ENCODE results near the gene BCLAF1. TPM values are rescaled to one million over a fixed set of nuclear protein-coding genes. Genes with fewer than 3 reads are reported as not detected.
A peak's percentile ranks its signal among the peaks of the same experiment; 100 is the strongest.

The BCLAF1 gene
- total and polyA plus RNA-seq, 9 of the 15 experiments (the other 6 are each of a cell fraction or from before 2014, with no cell fraction given) = 65.4 to 286 (median 165) TPM

DNA sequence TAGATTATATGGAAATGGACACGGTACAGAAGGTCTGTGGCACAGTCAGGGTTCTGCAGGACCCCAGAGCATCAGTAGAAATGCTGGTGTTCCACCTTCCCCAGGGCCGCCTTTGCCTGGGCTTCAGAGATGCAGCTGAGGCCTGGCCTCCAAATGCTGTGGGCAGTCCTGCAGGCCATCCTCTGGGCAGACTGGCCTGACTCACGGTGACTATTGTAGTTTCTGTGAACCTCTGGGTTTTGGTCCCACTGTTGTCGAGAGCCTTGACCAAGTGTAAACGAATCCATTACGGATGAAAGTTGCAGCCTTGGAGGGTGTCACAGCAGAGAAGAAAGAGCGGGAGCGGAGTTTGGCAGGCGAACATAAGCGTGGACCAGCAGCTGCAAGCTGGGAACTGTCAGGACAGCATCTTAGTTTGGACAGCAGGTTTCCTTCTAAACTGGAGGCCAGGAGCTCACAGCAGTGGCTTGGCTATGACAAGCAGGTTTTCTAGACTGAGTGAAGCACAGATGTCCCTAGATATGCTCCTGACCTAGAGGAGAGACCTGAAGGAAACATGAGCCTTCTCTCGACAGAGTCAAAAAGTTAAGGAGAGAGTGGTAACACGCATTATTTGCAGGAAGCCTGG lies 46.2 kb upstream of the BCLAF1 start:
- H3K9me1 ChIP-seq (ENCODE audit: control insufficient read depth, insufficient read depth, low read length) = no peaks in the 10 kb centered on the region
- 27% methylated on average over 12 of the region's 12 CpGs for WGBS (ENCODE audit: insufficient coverage, low coverage, missing lambda C conversion rate)
- H2AFZ ChIP-seq (ENCODE audit: low read depth, low read length) = peak overlapping the region; percentile 58
- no peaks in the 10 kb centered on the region for H4K20me1 ChIP-seq (replicated peaks; ENCODE audit: control insufficient read depth, insufficient read depth, low read length)
- intact Hi-C loops (cut with micrococcal nuclease) (no loop called here), in situ Hi-C loops (cut with MboI) (loop anchor here (25.0 kb wide), 1 partner anchor 201 kb away; no protein-coding TSS in a partner anchor)
- peak in 2 of 4 experiments; percentile 50 to 68 for DNase-seq (ENCODE audit: extremely low read depth in 1 of 4, low spot score in 3 of 4)
- H3K4me1 ChIP-seq (replicated peaks in 1 of 2; ENCODE audit: control insufficient read depth in 2 of 2, insufficient read depth in 2 of 2, low read length in 2 of 2) = peaks cover 11 to 21% of the 10 kb centered on the region in 2 experiments; a peak in 4 of 5 replicates
- no peaks in the 10 kb centered on the region for H3K79me2 ChIP-seq (ENCODE audit: control insufficient read depth, insufficient read depth, low read length)
- H3K4me3 ChIP-seq = no peak overlapping the region
- peak; percentile 58 for ATAC-seq
- BruUV-seq (replicated peaks) = no TSS peak
- H3K4me2 ChIP-seq (ENCODE audit: insufficient read depth, low read length) = peak overlapping the region; percentile 57
- no peaks in the 10 kb centered on the region for H3K9me3 ChIP-seq (replicated peaks; ENCODE audit: control insufficient read depth, insufficient read depth, low read depth, low read length)
- H3K27ac ChIP-seq (ENCODE audit: extremely low read depth, low read depth, low read length) = no peak overlapping the region; the same call in 2 of the 3 replicates
- peak; percentile 54 for FAIRE-seq
- H3K27me3 ChIP-seq (ENCODE audit: control insufficient read depth in 2 of 2, insufficient read depth in 2 of 2, low read length in 2 of 2) = peaks cover 3 to 23% of the 10 kb centered on the region in 2 experiments
- ChIA-PET CTCF (ENCODE audit: low intra/inter-chr PET ratio) (no interaction called here), POLR2A (interaction anchor here (0.8 to 2.2 kb wide), 5 partner anchors 12 to 334 kb away, joined by 3 to 9 read pairs (median 5); partner anchors contain the start of gene BCLAF1)
- H3K36me3 ChIP-seq (ENCODE audit: control insufficient read depth, insufficient read depth, low read length) = no peaks in the 10 kb centered on the region
- H3K9ac ChIP-seq (ENCODE audit: insufficient read depth in 1 of 2, low read depth in 2 of 2, low read length in 2 of 2) = peak overlapping the region in 1 of 2 experiments; percentile 3; a peak in 1 of 4 replicates
- TF ChIP-seq CBFA2T3 (IDR thresholded peaks at IDR 0.05) (peak; percentile 21; the same call in 1 of the 2 replicates), ATF1 (CRISPR knock-in tag; IDR thresholded peaks at IDR 0.05) (no peak), ATF1 (tag; IDR thresholded peaks at IDR 0.05) (0 out of 2 replicates have a peak, but pooled peaks have one; percentile 11), TCF3 (CRISPR knock-in tag; IDR thresholded peaks at IDR 0.05) (peak; percentile 52), ZNF316 (IDR thresholded peaks at IDR 0.05) (peak; percentile 15; the same call in 1 of the 2 replicates), ZNF121 (CRISPR knock-in tag; conservative IDR thresholded peaks at IDR 0.05) (no peak), PYGO2 (tag; IDR thresholded peaks at IDR 0.05) (0 out of 2 replicates have a peak, but pooled peaks have one; percentile 45), C11orf30 (IDR thresholded peaks at IDR 0.05; ENCODE audit: low read depth) (peak; percentile 46), MAFG (tag; conservative IDR thresholded peaks at IDR 0.05) (peak; percentile 57), DPF2 (IDR thresholded peaks at IDR 0.05) (peak; percentile 38; the same call in 1 of the 2 replicates), MEIS2 (IDR thresholded peaks at IDR 0.05; ENCODE audit: partially characterized antibody) (peak; percentile 24)
- TF ChIP-seq, protein P1, sequence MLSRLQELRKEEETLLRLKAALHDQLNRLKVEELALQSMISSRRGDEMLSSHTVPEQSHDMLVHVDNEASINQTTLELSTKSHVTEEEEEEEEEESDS (CRISPR knock-in tag; IDR thresholded peaks at IDR 0.05) = no peak
- TF ChIP-seq, protein P2, sequence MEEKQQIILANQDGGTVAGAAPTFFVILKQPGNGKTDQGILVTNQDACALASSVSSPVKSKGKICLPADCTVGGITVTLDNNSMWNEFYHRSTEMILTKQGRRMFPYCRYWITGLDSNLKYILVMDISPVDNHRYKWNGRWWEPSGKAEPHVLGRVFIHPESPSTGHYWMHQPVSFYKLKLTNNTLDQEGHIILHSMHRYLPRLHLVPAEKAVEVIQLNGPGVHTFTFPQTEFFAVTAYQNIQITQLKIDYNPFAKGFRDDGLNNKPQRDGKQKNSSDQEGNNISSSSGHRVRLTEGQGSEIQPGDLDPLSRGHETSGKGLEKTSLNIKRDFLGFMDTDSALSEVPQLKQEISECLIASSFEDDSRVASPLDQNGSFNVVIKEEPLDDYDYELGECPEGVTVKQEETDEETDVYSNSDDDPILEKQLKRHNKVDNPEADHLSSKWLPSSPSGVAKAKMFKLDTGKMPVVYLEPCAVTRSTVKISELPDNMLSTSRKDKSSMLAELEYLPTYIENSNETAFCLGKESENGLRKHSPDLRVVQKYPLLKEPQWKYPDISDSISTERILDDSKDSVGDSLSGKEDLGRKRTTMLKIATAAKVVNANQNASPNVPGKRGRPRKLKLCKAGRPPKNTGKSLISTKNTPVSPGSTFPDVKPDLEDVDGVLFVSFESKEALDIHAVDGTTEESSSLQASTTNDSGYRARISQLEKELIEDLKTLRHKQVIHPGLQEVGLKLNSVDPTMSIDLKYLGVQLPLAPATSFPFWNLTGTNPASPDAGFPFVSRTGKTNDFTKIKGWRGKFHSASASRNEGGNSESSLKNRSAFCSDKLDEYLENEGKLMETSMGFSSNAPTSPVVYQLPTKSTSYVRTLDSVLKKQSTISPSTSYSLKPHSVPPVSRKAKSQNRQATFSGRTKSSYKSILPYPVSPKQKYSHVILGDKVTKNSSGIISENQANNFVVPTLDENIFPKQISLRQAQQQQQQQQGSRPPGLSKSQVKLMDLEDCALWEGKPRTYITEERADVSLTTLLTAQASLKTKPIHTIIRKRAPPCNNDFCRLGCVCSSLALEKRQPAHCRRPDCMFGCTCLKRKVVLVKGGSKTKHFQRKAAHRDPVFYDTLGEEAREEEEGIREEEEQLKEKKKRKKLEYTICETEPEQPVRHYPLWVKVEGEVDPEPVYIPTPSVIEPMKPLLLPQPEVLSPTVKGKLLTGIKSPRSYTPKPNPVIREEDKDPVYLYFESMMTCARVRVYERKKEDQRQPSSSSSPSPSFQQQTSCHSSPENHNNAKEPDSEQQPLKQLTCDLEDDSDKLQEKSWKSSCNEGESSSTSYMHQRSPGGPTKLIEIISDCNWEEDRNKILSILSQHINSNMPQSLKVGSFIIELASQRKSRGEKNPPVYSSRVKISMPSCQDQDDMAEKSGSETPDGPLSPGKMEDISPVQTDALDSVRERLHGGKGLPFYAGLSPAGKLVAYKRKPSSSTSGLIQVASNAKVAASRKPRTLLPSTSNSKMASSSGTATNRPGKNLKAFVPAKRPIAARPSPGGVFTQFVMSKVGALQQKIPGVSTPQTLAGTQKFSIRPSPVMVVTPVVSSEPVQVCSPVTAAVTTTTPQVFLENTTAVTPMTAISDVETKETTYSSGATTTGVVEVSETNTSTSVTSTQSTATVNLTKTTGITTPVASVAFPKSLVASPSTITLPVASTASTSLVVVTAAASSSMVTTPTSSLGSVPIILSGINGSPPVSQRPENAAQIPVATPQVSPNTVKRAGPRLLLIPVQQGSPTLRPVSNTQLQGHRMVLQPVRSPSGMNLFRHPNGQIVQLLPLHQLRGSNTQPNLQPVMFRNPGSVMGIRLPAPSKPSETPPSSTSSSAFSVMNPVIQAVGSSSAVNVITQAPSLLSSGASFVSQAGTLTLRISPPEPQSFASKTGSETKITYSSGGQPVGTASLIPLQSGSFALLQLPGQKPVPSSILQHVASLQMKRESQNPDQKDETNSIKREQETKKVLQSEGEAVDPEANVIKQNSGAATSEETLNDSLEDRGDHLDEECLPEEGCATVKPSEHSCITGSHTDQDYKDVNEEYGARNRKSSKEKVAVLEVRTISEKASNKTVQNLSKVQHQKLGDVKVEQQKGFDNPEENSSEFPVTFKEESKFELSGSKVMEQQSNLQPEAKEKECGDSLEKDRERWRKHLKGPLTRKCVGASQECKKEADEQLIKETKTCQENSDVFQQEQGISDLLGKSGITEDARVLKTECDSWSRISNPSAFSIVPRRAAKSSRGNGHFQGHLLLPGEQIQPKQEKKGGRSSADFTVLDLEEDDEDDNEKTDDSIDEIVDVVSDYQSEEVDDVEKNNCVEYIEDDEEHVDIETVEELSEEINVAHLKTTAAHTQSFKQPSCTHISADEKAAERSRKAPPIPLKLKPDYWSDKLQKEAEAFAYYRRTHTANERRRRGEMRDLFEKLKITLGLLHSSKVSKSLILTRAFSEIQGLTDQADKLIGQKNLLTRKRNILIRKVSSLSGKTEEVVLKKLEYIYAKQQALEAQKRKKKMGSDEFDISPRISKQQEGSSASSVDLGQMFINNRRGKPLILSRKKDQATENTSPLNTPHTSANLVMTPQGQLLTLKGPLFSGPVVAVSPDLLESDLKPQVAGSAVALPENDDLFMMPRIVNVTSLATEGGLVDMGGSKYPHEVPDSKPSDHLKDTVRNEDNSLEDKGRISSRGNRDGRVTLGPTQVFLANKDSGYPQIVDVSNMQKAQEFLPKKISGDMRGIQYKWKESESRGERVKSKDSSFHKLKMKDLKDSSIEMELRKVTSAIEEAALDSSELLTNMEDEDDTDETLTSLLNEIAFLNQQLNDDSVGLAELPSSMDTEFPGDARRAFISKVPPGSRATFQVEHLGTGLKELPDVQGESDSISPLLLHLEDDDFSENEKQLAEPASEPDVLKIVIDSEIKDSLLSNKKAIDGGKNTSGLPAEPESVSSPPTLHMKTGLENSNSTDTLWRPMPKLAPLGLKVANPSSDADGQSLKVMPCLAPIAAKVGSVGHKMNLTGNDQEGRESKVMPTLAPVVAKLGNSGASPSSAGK (IDR thresholded peaks at IDR 0.05) = peak; percentile 23
